Sigmoid colon (tissue), 4 donors: ENCODE results near the gene FYN.

Experiments used
- POLR2A ChIP-seq, 2 donors: fragments of 450-650 bp; IDR thresholded peaks; one replicate each; pipeline ENCODE4 v1.6.1; 2016; ENCODE audit warnings: antibody characterized with exemption in 2 of 2, mild to moderate bottlenecking in 2 of 2, moderate library complexity in 2 of 2
- POLR2AphosphoS5 ChIP-seq, 4 donors: sonication (generic); formaldehyde crosslinking; IDR thresholded peaks; one replicate each; pipeline ENCODE4 v1.6.1; 2017; ENCODE audit warnings: antibody characterized with exemption in 4 of 4
- TF ChIP-seq, protein P1 (sequence below), 4 experiments: fragments of 450-650 bp in 3 of 4; fragments of 200-600 bp in 1 of 4; IDR thresholded peaks; one replicate each; pipeline ENCODE4 v1.5.1; 2016 to 2019; ENCODE audit warnings: antibody characterized with exemption in 4 of 4, mild to moderate bottlenecking in 3 of 4, moderate library complexity in 2 of 4

DNA sequence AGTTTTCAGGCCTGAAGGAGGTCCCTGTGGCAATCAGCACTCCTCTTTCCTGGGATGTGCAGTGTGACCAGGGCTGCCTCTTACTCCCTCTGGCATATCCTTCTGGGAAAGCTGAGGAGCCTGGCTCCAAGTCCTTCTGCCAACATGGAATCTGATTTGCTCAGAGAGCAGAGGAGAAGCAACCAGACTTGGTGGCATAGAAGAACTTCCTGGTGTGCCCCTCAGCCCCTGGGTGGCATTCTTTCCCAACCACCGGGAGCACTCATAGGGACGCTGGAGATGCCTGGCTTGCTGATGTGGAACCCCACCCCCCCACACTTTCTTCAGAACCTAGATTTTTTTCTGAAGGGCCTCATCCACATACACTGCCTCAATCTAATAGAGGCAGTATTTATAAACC is 160.0 kb downstream of the FYN start:
- TF ChIP-seq POLR2A (IDR thresholded peaks at IDR 0.05) (no peak), POLR2AphosphoS5 (IDR thresholded peaks at IDR 0.05) (no peak)
- TF ChIP-seq, protein P1, sequence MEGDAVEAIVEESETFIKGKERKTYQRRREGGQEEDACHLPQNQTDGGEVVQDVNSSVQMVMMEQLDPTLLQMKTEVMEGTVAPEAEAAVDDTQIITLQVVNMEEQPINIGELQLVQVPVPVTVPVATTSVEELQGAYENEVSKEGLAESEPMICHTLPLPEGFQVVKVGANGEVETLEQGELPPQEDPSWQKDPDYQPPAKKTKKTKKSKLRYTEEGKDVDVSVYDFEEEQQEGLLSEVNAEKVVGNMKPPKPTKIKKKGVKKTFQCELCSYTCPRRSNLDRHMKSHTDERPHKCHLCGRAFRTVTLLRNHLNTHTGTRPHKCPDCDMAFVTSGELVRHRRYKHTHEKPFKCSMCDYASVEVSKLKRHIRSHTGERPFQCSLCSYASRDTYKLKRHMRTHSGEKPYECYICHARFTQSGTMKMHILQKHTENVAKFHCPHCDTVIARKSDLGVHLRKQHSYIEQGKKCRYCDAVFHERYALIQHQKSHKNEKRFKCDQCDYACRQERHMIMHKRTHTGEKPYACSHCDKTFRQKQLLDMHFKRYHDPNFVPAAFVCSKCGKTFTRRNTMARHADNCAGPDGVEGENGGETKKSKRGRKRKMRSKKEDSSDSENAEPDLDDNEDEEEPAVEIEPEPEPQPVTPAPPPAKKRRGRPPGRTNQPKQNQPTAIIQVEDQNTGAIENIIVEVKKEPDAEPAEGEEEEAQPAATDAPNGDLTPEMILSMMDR (IDR thresholded peaks at IDR 0.05), result no peak
